ENCODE results near the gene ACTL10.

ACTL10 gene

DNA sequence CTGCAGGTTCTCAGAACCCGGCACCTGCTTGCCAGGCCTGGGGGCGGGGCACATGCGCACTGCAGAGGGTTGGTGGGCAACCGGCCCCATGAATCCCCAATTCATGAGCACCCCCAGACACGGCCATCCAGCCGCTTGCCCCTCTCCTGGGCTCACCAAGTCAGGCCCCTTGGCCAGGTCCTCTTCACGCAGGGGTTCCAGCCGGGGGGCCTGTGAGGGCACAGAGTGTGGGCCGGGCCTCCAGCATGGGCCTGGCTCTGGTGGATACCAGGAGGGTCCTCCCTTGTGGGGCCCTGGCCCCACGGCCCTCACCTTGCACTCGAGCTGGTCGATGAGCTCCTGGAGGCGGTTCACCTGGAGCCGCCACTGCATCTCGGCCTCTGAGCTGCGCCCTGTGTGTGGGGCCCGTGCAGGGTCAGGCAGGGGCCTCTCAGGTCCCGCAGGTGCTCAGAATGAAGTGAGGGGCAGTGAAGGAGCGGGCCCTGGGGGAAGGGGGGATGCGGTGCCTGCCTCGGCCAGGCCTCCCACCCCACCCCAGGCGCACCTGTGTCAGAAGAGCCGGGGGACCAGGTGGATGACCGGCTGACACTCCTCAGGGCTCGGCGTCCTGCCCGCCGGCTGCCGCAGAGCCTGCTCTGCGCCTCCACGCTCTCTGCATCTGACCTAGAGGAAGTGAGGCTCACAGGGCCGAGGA is 7.3 kb upstream of the ACTL10 start:
- DNase-seq: no peak
- in situ Hi-C loops (cut with MboI; ENCODE audit: low pct_unique_long_range_greater_than_20kb, low sequenced_read_pairs): loop anchor here (25.0 kb wide), 1 partner anchor 197 kb away; no protein-coding TSS in a partner anchor

DNA sequence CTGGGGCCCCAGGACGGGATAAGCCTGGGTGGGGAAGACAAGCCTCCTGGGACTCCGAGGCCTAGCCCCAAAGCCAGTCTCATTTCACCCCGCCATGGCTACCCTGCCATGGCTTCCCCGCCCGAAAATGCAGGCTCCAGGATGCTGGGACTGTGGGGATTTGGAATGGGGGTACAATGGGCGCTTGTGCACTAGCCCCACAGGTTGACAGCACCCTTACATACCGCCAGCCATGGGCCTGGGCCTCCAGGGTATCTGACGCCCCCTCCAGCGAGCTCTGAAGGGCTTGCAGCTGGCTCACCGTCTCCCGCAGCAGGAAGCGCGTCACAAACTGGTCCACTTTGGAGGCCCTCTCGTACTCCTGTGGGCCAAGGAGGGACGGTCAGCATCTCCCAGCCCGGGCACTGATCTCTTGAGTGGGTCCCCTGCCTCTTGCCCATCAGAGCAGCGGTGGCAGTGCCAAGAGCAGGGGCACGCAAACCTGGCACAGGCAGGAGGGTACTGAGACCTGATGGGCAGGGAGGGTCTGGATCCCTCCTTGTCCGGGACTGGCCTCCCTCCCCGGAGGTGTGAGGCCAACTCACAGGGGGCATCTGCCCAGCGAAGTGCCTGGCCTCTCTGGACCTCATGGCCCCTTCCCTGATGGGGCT is 6.6 kb upstream of the ACTL10 start:
- no peak for DNase-seq
- in situ Hi-C loops (cut with MboI; ENCODE audit: low pct_unique_long_range_greater_than_20kb, low sequenced_read_pairs): loop anchor here (25.0 kb wide), 1 partner anchor 198 kb away; no protein-coding TSS in a partner anchor

DNA sequence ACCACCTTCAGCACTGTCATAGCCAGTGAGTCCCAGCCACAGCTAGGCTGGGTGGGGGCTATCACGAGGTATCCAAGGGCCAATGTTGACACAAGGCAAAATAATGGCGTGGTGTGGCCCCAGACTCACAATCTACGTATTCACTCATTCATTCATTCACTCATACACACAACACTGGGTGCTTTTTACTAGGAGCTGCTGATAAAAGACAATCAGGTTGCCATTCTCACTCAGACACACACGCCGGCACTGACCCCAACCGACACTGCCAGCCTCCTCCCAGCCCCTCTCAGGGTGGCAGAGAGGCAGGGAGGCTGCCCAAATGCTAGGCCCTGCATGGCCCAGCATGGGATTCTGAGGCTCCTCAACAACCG is 6.1 kb upstream of the ACTL10 start:
- in situ Hi-C loops (cut with MboI; ENCODE audit: low pct_unique_long_range_greater_than_20kb, low sequenced_read_pairs): loop anchor here (25.0 kb wide), 1 partner anchor 198 kb away; no protein-coding TSS in a partner anchor
- no peak for DNase-seq

DNA sequence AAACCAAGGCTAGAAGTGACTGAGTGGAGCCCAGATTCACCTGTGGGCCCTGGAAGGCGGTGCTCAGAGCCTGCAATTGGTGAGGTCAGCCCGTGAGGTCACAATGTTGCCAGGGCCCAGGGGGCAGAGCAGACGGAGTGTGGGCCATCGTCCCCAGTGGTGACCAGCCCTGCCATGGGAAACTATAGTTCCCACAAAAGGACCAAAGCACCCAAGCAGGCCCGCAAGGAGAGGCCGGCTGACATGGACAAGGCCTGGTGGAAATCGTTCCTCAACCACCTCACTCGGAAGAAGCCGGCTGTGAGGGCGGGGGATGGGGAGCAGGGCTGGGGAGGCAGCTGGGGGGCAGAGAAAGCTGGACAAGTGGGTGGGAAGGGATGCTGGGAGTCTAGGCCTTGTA is 4.6 kb upstream of the ACTL10 start, which contains the start of gene C20orf144:
TSS of gene C20orf144 (plus strand) at position 156 of the 400 bp plus-strand sequence. CDS start at position 175, 19 bp downstream.
- DNase-seq: no peak
- in situ Hi-C loops (cut with MboI; ENCODE audit: low pct_unique_long_range_greater_than_20kb, low sequenced_read_pairs): loop anchor here (25.0 kb wide), 1 partner anchor 200 kb away; no protein-coding TSS in a partner anchor

DNA sequence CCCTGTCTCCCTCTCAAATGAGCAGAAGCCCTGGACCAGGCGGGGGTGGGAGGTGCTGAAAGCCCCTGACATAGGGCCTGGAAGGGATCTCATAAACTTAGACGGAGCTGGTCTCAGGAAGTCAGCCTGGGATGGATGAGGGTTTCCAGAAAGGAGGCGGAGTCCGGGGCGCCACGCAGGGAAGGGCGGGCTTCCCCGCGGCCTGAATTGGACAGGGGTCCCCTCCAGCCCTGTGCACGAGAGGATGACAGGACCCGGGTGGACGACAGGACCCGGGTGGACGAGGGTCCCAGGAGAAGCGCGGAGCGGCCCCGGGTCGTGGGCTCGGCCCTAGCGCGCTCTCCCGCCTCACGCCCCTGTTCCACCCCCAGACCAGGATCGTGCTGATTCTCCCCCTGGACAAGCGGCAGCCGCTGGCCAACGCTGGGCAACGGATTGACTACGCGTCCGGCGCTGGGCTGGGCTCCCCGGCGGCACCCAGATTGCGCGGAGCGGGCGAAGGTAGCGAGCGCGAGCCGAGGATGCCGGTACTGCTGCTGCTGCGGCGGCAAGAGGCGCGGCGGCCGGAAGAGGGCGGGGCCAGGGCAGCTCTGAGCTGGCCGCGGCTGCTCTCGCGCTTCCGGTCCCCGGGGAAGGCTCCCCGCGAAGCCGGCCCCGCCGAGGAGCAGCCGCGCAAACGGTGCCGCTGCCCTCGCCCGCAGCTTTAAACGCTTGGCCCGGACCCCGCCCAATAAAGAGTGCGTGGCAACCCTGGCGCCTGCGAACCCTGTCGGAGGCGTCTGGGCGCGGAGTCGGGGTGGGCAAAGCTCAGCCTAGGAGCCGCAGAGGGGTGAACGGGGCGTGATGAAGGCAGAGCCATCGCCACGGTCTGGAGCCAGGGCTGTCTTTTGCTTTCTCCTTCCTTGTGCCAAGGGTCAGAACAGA is 3.3 kb upstream of the ACTL10 start:
- in situ Hi-C loops (cut with MboI; ENCODE audit: low pct_unique_long_range_greater_than_20kb, low sequenced_read_pairs): loop anchor here (25.0 kb wide), 1 partner anchor 201 kb away; no protein-coding TSS in a partner anchor
- DNase-seq: peak; percentile 69

DNA sequence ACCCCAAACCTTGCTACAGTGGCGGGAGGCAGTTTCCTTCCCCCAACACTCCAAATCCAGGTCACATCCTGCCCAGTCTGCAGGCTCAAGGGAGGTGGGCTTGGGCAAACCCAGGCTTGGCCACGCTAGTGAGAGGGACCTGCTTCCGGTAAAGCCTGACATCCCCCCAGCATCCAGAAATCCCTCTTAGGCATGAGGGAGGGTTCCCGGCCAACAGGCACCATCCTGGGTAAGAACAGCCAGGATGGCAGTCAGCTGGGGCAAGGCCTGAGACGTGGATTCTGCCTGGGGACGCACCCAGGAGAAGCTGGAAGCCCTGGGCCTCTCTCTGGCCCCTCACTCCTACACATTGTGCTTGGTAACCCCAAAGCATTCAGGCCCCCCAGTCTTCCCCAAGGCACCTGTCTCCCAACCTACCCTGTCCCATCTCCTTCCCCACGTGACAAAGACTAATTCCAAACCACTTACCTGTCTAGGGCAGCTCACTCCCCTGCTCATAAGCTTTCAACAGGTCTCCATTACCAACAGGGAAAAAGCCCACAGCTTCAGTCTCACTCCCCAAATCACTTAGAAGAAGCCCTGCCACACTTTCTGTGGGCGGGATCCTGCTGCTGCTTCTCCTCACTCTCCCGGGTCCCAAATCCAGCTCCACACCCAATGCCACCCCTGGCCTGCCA is 2.5 kb upstream of the ACTL10 start:
- DNase-seq: no peak
- in situ Hi-C loops (cut with MboI; ENCODE audit: low pct_unique_long_range_greater_than_20kb, low sequenced_read_pairs): loop anchor here (25.0 kb wide), 1 partner anchor 202 kb away; no protein-coding TSS in a partner anchor

DNA sequence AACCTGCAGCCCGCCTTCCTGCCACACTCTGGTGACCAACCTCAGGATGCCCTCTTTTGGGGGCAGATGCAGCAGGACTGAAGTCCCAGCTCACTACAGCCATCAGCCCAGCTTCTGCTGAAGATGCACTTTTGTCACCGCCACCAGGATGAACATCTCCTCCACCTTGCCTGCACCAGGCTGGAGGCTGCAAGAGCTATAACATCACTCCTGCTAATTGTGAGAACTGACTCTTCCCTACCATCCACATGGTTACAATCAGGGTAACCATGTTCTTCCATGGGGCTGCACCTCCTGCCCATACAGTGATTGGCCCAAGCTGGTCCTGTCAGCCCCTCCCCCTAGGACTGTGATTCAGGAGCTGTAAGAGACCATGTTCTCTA is 2.0 kb upstream of the ACTL10 start:
- no peak for DNase-seq
- in situ Hi-C loops (cut with MboI; ENCODE audit: low pct_unique_long_range_greater_than_20kb, low sequenced_read_pairs): loop anchor here (25.0 kb wide), 1 partner anchor 202 kb away; no protein-coding TSS in a partner anchor

DNA sequence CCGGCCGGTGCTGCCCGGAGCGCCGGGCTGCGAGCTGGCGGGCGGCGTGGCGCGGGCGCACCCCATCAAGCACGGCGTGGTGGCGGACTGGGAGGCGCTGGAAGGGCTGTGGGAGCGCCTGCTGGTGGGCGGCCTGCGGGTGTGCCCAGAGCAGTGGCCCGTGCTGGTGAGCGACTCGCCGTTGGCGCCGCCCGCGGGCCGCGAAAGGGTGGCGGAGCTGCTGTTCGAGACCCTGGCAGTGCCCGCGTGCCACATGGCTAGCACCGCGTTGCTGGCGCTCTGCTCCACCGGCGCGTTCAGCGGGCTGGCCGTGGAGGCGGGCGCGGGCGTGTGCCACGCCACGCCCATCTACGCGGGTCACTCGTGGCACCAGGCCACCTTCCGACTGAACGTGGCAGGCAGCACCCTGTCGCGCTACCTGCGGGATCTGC is 517 bp downstream of the ACTL10 start:
- in situ Hi-C loops (cut with MboI; ENCODE audit: low pct_unique_long_range_greater_than_20kb, low sequenced_read_pairs): loop anchor here (25.0 kb wide), 1 partner anchor 205 kb away; no protein-coding TSS in a partner anchor
- DNase-seq: no peak

DNA sequence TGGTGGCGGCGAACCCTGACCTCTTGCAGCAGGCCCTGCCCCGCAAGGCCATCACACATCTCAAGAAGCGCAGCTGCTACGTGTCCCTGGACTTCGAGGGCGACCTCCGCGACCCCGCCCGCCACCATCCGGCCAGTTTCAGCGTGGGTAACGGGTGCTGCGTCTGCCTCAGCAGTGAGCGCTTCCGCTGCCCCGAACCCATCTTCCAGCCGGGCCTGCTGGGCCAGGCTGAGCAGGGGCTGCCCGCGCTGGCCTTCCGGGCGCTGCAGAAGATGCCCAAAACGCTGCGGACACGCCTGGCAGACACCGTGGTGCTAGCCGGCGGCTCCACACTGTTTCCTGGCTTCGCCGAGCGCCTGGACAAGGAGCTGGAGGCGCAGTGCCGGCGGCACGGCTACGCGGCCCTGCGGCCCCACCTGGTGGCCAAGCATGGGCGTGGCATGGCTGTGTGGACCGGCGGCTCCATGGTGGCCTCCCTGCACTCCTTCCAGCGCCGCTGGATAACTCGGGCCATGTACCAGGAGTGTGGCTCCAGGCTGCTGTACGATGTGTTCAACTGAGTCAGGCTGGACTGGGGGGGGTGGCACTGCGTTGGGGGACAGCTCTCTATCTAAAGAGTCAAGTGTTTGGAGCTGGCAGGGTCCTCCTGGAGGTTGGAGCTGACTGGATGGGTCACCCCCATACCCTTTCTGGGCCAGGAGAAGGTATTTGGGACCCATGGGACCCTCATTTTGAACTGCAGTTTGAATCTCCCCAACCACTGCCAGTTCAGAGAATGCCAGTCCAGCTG is 1.1 kb downstream of the ACTL10 start:
- in situ Hi-C loops (cut with MboI; ENCODE audit: low pct_unique_long_range_greater_than_20kb, low sequenced_read_pairs): loop anchor here (25.0 kb wide), 1 partner anchor 206 kb away; no protein-coding TSS in a partner anchor
- DNase-seq: no peak

DNA sequence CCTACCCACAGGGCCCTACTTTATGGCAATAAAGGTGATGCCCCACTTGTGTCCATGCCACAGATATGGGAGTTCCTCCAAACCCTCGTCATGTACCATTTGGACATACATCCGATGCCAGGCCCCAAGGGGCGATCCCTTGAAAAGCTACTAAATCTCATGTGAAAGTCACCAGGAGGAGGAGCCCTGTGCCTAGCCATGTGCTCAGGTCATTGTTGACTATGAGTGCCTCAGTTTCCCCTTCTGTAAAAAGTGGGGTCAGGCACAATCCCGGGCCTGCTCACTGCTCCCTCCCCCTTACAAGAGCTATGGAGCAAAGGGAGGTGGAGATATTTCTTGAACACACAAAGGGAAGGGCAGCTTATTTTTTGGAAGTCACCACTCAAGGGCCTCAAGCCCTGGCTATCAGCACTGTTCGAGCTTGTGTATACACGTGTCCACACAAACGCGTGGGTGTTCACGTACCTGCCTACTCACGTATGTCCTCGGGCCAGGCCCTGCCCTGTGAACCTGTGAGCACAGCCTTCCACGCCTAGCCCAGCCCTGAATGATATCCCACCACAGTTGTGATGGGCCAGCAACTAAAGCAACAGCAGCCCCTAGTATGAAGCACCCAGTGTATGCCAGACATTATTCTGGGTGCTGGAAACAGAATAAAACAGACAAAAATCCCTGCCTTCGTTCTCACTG is 1.9 kb downstream of the ACTL10 start:
- in situ Hi-C loops (cut with MboI; ENCODE audit: low pct_unique_long_range_greater_than_20kb, low sequenced_read_pairs): loop anchor here (25.0 kb wide), 1 partner anchor 206 kb away; no protein-coding TSS in a partner anchor
- DNase-seq: no peak

DNA sequence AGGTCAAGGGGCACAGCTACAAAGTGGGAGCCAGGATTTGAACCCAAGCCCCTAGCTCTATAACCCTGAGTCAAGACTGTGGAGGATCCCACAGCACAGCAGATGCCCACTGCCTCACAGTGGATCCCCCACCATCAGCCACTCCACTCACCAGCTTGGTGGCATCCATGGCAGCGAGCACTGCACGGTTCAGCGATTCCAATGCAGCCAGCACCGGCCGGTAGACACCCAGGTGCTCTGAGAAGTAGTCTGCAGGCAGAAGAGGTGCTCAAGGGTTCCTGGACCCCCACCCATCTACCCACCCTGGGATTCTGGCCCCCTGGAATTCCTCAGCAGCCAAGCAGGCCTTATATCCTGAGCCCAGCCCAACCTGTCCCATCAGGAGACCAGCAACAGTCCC is 2.5 kb downstream of the ACTL10 start:
- no peak for DNase-seq
- in situ Hi-C loops (cut with MboI; ENCODE audit: low pct_unique_long_range_greater_than_20kb, low sequenced_read_pairs): loop anchor here (25.0 kb wide), 1 partner anchor 207 kb away; no protein-coding TSS in a partner anchor

DNA sequence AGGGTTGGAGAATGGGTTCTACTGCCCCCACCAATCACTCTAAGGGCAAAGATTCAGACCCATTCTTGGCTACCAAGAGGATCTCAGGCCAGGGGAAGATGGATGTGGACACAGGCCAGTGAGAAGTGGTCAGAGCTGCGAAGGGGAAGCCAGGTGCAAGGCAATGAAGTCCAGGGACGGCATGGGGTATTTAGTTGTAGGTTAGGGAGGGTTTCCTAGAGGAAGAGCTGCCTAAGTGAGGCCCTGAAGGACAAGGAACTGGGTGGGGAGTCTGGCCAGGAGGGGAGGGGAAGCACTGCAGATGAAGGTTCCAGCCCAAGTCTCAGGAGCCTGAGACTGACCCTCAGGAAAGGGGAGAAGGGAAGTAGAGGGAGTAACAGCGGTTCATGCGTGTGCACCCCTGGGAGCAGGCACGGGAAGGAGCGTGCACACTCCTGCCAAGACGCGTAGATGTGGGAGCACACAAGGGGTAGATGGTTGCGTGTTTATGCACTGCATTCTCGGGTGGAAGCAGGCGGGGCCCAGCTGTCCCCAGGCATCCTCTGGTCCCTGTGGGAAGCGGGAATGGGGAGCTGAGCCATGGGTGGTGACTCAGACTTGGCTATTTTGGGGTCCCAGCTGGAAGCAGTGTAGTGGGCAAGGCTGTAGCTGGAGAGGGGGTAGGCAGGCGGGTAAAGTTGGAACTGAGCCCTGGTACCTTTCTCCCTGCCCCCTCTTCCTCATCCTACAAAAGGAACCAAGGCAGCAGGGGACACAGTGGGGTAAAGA is 3.3 kb downstream of the ACTL10 start:
- in situ Hi-C loops (cut with MboI; ENCODE audit: low pct_unique_long_range_greater_than_20kb, low sequenced_read_pairs): loop anchor here (25.0 kb wide), 1 partner anchor 208 kb away; no protein-coding TSS in a partner anchor

DNA sequence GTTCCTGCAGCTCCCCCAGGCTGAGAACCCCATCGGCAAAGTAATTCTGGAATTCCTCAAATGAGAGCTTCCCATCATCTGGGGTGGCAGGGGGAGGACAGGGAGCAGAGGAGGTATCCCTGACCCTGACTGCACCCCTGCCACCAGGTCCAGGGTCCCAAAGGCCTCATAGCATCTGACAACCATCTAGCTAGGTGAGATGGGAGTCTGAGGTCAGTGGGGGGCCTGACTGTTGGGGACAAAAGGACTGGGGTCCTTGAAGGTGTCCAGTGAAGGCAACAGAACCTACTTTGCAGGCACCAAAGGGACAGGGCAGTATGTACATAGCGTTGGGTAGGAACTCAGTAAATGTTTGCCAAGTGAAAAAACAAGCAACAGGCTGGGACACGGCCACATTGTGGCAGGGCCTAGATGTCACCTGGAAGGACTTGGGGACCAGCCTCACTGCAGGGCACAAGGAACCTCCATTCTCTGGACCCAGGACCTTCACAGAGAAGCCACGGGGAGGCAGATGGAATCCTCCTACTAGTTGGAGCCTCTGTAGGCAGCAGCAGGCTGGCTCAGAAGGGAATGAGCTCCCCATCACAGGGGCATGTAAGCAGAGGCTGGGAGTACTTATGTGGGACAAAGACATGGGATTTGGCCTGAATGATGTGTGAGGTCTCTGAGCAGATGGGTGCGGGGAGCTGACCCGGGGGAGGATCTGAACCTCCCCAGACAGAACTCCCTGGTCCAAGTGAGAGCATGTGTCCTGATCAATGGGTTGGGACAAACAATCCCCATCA is 4.2 kb downstream of the ACTL10 start:
- in situ Hi-C loops (cut with MboI; ENCODE audit: low pct_unique_long_range_greater_than_20kb, low sequenced_read_pairs): loop anchor here (25.0 kb wide), 1 partner anchor 209 kb away; no protein-coding TSS in a partner anchor
- DNase-seq: no peak

More for the DNA sequence above, 3.3 kb downstream of the ACTL10 start:
- no peak for DNase-seq

DNA sequence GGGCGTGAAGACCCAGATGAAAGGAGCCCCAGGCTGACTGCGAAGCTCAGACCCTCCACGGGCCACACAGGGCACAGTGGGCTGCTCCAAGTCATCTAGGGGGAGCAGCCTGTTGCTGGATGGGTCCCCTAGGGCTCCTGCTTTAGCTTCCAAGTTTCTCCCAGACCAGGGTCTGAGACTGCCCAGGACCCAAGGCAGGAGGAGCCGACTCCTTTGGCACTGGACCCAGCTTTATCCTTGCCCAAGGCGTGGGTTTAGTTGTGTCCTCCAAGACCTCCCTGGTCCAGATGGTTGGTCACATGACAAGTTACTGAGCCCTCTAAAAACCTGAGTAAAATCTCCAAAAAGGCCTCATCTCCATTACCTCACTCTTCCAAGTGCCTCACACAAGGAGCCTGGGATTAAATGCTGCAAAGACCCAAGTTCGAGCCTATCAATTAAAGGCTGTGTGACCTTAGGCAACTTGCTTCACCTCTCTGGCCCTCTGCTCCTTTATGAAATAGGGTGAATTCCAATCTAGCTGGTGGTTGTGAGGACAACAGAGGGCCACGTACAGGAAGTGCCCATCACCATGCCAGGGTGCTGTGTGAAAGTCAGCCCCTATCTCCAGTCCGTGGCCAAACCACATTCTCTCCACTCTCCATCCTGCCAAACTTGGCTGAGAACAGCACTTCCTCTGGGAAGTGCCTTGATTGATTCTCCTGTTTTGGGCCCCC is 5.0 kb downstream of the ACTL10 start:
- DNase-seq: no peak

More for the DNA sequence above, 5.0 kb downstream of the ACTL10 start:
- in situ Hi-C loops (cut with MboI; ENCODE audit: low pct_unique_long_range_greater_than_20kb, low sequenced_read_pairs): loop anchor here (25.0 kb wide), 1 partner anchor 209 kb away; no protein-coding TSS in a partner anchor
